ENCODE measurements around the gene NEUROD6.

DNA sequence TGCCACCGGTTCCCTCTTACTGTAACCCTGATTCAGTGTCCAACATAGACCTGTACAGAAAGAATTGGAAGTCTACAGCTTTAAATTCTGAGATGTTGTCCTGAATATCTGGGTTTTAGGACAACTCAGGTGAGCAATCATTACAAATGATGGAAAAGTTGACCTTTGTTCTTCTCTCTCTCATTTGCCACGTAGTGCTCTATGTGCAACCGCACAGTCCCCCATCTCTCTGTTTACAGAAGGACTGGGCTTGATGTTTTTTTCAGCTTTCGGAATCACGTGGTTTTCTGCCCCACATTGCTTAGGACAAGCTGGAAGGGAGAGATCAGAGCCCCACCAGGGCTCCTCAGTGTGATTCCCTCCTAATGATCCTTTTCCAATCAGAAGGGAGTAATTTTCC, 22.2 kb downstream of the NEUROD6 start:
- TF ChIP-seq, protein P1, sequence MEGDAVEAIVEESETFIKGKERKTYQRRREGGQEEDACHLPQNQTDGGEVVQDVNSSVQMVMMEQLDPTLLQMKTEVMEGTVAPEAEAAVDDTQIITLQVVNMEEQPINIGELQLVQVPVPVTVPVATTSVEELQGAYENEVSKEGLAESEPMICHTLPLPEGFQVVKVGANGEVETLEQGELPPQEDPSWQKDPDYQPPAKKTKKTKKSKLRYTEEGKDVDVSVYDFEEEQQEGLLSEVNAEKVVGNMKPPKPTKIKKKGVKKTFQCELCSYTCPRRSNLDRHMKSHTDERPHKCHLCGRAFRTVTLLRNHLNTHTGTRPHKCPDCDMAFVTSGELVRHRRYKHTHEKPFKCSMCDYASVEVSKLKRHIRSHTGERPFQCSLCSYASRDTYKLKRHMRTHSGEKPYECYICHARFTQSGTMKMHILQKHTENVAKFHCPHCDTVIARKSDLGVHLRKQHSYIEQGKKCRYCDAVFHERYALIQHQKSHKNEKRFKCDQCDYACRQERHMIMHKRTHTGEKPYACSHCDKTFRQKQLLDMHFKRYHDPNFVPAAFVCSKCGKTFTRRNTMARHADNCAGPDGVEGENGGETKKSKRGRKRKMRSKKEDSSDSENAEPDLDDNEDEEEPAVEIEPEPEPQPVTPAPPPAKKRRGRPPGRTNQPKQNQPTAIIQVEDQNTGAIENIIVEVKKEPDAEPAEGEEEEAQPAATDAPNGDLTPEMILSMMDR (IDR thresholded peaks at IDR 0.05; ENCODE audit: low read length), result no peak
- TF ChIP-seq EZH2phosphoT487 (IDR thresholded peaks at IDR 0.05; ENCODE audit: low read length), result no peak
